Measurements from ENCODE around the gene SMTNL1.

The SMTNL1 gene

GRCh38 chr11:57544566-57544965, 7.2 kb downstream of the SMTNL1 start:
- Mint-ChIP-seq H3K4me3 (no peak overlapping the region), H3K27me3 (no peaks in the 10 kb centered on the region), H3K4me1 (ENCODE audit: low read depth) (peaks cover 11% of the 10 kb centered on the region), H3K27ac (no peak overlapping the region), H3K9me3 (no peaks in the 10 kb centered on the region), H3K36me3 (ENCODE audit: low read depth) (peaks cover 25% of the 10 kb centered on the region)
- intact Hi-C loops (cut with micrococcal nuclease): no loop called here

GRCh38 chr11:57545883-57546282, 8.5 kb downstream of the SMTNL1 start:
- Mint-ChIP-seq H3K27me3 (no peaks in the 10 kb centered on the region), H3K4me3 (no peak overlapping the region), H3K27ac (no peak overlapping the region), H3K4me1 (ENCODE audit: low read depth) (peaks cover 11% of the 10 kb centered on the region), H3K36me3 (ENCODE audit: low read depth) (peaks cover 38% of the 10 kb centered on the region), H3K9me3 (no peaks in the 10 kb centered on the region)
- intact Hi-C loops (cut with micrococcal nuclease): no loop called here

- peaks cover 41% of the 10 kb centered on the region for H3K36me3 Mint-ChIP-seq (ENCODE audit: low read depth)
- no peak overlapping the region for H3K4me3 Mint-ChIP-seq
- intact Hi-C loops (cut with micrococcal nuclease): no loop called here
- H3K4me1 Mint-ChIP-seq (ENCODE audit: low read depth): peaks cover 11% of the 10 kb centered on the region
- no peaks in the 10 kb centered on the region for H3K9me3 Mint-ChIP-seq
- H3K27ac Mint-ChIP-seq: no peak overlapping the region
- H3K27me3 Mint-ChIP-seq: no peaks in the 10 kb centered on the region
Observed at GRCh38 chr11:57546451-57546850, 9.1 kb downstream of the SMTNL1 start.

- intact Hi-C loops (cut with micrococcal nuclease): no loop called here
- Mint-ChIP-seq H3K4me1 (ENCODE audit: low read depth) (peaks cover 11% of the 10 kb centered on the region), H3K4me3 (no peak overlapping the region), H3K27ac (peak overlapping the region; percentile 48), H3K9me3 (no peaks in the 10 kb centered on the region), H3K27me3 (no peaks in the 10 kb centered on the region), H3K36me3 (ENCODE audit: low read depth) (peaks cover 46% of the 10 kb centered on the region)
Observed at GRCh38 chr11:57546869-57547475, 9.6 kb downstream of the SMTNL1 start.

- H3K4me3 Mint-ChIP-seq: no peak overlapping the region
- H3K27me3 Mint-ChIP-seq: no peaks in the 10 kb centered on the region
- peak overlapping the region; percentile 48 for H3K27ac Mint-ChIP-seq
- intact Hi-C loops (cut with micrococcal nuclease): no loop called here
- peaks cover 55% of the 10 kb centered on the region for H3K36me3 Mint-ChIP-seq (ENCODE audit: low read depth)
- H3K9me3 Mint-ChIP-seq: no peaks in the 10 kb centered on the region
- H3K4me1 Mint-ChIP-seq (ENCODE audit: low read depth): peaks cover 11% of the 10 kb centered on the region
Observed at GRCh38 chr11:57547854-57548377, 10.5 kb downstream of the SMTNL1 start.

- Mint-ChIP-seq H3K36me3 (ENCODE audit: low read depth) (peaks cover 76% of the 10 kb centered on the region), H3K4me3 (no peak overlapping the region), H3K27me3 (no peaks in the 10 kb centered on the region), H3K9me3 (no peaks in the 10 kb centered on the region), H3K27ac (no peak overlapping the region), H3K4me1 (ENCODE audit: low read depth) (peaks cover 11% of the 10 kb centered on the region)
- intact Hi-C loops (cut with micrococcal nuclease): no loop called here
Observed at GRCh38 chr11:57549983-57550382, 12.6 kb downstream of the SMTNL1 start.

- H3K27ac Mint-ChIP-seq: no peak overlapping the region
- H3K27me3 Mint-ChIP-seq: no peaks in the 10 kb centered on the region
- H3K36me3 Mint-ChIP-seq (ENCODE audit: low read depth): peaks cover 95% of the 10 kb centered on the region
- no peaks in the 10 kb centered on the region for H3K9me3 Mint-ChIP-seq
- H3K4me3 Mint-ChIP-seq: no peak overlapping the region
- H3K4me1 Mint-ChIP-seq (ENCODE audit: low read depth): peaks cover 10% of the 10 kb centered on the region
- intact Hi-C loops (cut with micrococcal nuclease): no loop called here
Observed at GRCh38 chr11:57551941-57552340, 14.5 kb downstream of the SMTNL1 start.

GRCh38 chr11:57552479-57552878, 15.1 kb downstream of the SMTNL1 start:
- intact Hi-C loops (cut with micrococcal nuclease): no loop called here
- Mint-ChIP-seq H3K36me3 (ENCODE audit: low read depth) (peaks cover 95% of the 10 kb centered on the region), H3K4me1 (ENCODE audit: low read depth) (peaks cover 5% of the 10 kb centered on the region), H3K9me3 (no peaks in the 10 kb centered on the region), H3K27ac (no peak overlapping the region), H3K4me3 (no peak overlapping the region), H3K27me3 (no peaks in the 10 kb centered on the region)

GRCh38 chr11:57555393-57555792, 18.0 kb downstream of the SMTNL1 start:
- H3K4me3 Mint-ChIP-seq: no peak overlapping the region
- intact Hi-C loops (cut with micrococcal nuclease): no loop called here
- H3K27me3 Mint-ChIP-seq: no peaks in the 10 kb centered on the region
- no peaks in the 10 kb centered on the region for H3K4me1 Mint-ChIP-seq (ENCODE audit: low read depth)
- no peaks in the 10 kb centered on the region for H3K9me3 Mint-ChIP-seq
- H3K36me3 Mint-ChIP-seq (ENCODE audit: low read depth): peaks cover 97% of the 10 kb centered on the region
- H3K27ac Mint-ChIP-seq: no peak overlapping the region

GRCh38 chr11:57556041-57556440, 18.6 kb downstream of the SMTNL1 start:
- Mint-ChIP-seq H3K4me3 (no peak overlapping the region), H3K27me3 (no peaks in the 10 kb centered on the region), H3K27ac (no peak overlapping the region), H3K36me3 (ENCODE audit: low read depth) (peaks cover 91% of the 10 kb centered on the region), H3K4me1 (ENCODE audit: low read depth) (no peaks in the 10 kb centered on the region), H3K9me3 (no peaks in the 10 kb centered on the region)
- intact Hi-C loops (cut with micrococcal nuclease): no loop called here

- Mint-ChIP-seq H3K27me3 (no peaks in the 10 kb centered on the region), H3K9me3 (no peaks in the 10 kb centered on the region), H3K4me3 (no peak overlapping the region), H3K36me3 (ENCODE audit: low read depth) (peaks cover 73% of the 10 kb centered on the region), H3K4me1 (ENCODE audit: low read depth) (peaks cover 9% of the 10 kb centered on the region), H3K27ac (no peak overlapping the region)
- intact Hi-C loops (cut with micrococcal nuclease): no loop called here
Observed at GRCh38 chr11:57560146-57560545, 22.8 kb downstream of the SMTNL1 start.

GRCh38 chr11:57562596-57562995, 25.2 kb downstream of the SMTNL1 start:
- H3K4me3 Mint-ChIP-seq: no peak overlapping the region
- peaks cover 56% of the 10 kb centered on the region for H3K36me3 Mint-ChIP-seq (ENCODE audit: low read depth)
- no peak overlapping the region for H3K27ac Mint-ChIP-seq
- peaks cover 28% of the 10 kb centered on the region for H3K4me1 Mint-ChIP-seq (ENCODE audit: low read depth)
- no peaks in the 10 kb centered on the region for H3K9me3 Mint-ChIP-seq
- H3K27me3 Mint-ChIP-seq: no peaks in the 10 kb centered on the region
- intact Hi-C loops (cut with micrococcal nuclease): no loop called here

GRCh38 chr11:57566005-57566904, 28.9 kb downstream of the SMTNL1 start:
- peak overlapping the region; percentile 82 for H3K27ac Mint-ChIP-seq
- H3K9me3 Mint-ChIP-seq: no peaks in the 10 kb centered on the region
- peaks cover 34% of the 10 kb centered on the region for H3K36me3 Mint-ChIP-seq (ENCODE audit: low read depth)
- H3K4me1 Mint-ChIP-seq (ENCODE audit: low read depth): peaks cover 53% of the 10 kb centered on the region
- peak overlapping the region; percentile 91 for H3K4me3 Mint-ChIP-seq
- intact Hi-C loops (cut with micrococcal nuclease): loop anchor here (2.0 kb wide), 1 partner anchor 35 kb away; the partner anchor contains the start of gene TIMM10
- H3K27me3 Mint-ChIP-seq: no peaks in the 10 kb centered on the region

GRCh38 chr11:57566905-57567514, 29.6 kb downstream of the SMTNL1 start:
- Mint-ChIP-seq H3K9me3 (no peaks in the 10 kb centered on the region), H3K36me3 (ENCODE audit: low read depth) (peaks cover 34% of the 10 kb centered on the region), H3K27ac (peak overlapping the region; percentile 82), H3K4me3 (peak overlapping the region; percentile 91), H3K4me1 (ENCODE audit: low read depth) (peaks cover 61% of the 10 kb centered on the region), H3K27me3 (no peaks in the 10 kb centered on the region)
- intact Hi-C loops (cut with micrococcal nuclease): loop anchor here (2.0 kb wide), 1 partner anchor 36 kb away; the partner anchor contains the start of gene TIMM10
